ENCODE results near the gene ZFP62.
A peak's percentile ranks its signal among the peaks of the same experiment; 100 is the strongest.

Gene ZFP62

DNA sequence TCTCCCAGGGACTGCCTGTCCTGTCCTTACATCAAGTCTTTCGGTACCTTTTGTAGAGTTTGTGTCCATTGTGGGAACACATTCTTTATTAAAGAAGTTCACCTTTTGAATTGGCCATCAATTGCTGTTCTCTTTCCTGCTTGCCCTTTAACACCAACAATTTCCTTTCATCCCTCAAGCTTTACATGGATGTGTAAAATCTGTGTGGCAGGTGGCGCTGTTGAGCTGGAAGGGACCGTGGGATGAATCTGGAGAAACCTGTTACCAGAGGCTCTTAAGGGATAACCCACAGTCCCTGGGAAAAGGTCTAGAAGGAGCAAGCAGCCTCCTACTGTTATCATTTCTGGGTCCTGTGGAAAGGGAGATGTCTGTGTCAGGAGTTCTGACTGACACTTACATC is 7.9 kb upstream of the ZFP62 start:
- no peak overlapping the region for H3K27ac ChIP-seq (ENCODE audit: insufficient read depth, low read depth, low read length, poor library complexity, severe bottlenecking)
- WGBS, 2 experiments = 0 to 2% methylated on average over 3 of the region's 3 CpGs
- H3K4me3 ChIP-seq (ENCODE audit: insufficient read depth, low read depth, low read length) = no peak overlapping the region
- H3K36me3 ChIP-seq (ENCODE audit: control insufficient read depth, insufficient read depth, low read length) = no peaks in the 10 kb centered on the region
- no peaks in the 10 kb centered on the region for H3K4me1 ChIP-seq (ENCODE audit: control insufficient read depth, insufficient read depth, low read length)
- H3K27me3 ChIP-seq (ENCODE audit: control insufficient read depth, insufficient read depth, low read length, poor library complexity, severe bottlenecking) = peaks cover 3% of the 10 kb centered on the region
- H3K9me3 ChIP-seq (ENCODE audit: control insufficient read depth, low read length) = no peaks in the 10 kb centered on the region

DNA sequence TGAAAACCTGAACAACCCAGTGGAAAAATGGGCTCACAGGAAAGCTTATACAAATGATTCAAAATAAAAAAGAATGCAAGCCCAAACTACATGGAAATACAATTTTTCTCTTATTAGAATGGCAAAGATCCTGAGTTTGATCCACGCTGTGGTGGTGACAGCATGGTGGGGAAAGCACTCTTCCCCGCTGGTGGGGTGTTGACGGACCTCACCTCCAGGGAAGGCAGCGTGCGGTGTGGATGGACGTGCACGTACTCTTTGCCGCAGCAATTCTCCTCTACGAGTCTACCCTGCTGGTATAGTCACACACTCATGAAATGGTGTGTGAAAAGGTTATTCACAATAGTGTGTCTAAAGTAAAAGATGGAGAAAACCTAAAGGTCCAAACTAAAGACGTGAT is 5.9 kb upstream of the ZFP62 start:
- H3K4me3 ChIP-seq (ENCODE audit: insufficient read depth, low read depth, low read length) = no peak overlapping the region
- H3K36me3 ChIP-seq (ENCODE audit: control insufficient read depth, insufficient read depth, low read length) = no peaks in the 10 kb centered on the region
- 90 to 91% methylated on average over 10 of the region's 10 CpGs for WGBS, 2 experiments
- H3K9me3 ChIP-seq (ENCODE audit: control insufficient read depth, low read length) = no peaks in the 10 kb centered on the region
- no peak overlapping the region for H3K27ac ChIP-seq (ENCODE audit: insufficient read depth, low read depth, low read length, poor library complexity, severe bottlenecking)
- peaks cover 3% of the 10 kb centered on the region for H3K27me3 ChIP-seq (ENCODE audit: control insufficient read depth, insufficient read depth, low read length, poor library complexity, severe bottlenecking)
- no peaks in the 10 kb centered on the region for H3K4me1 ChIP-seq (ENCODE audit: control insufficient read depth, insufficient read depth, low read length)

DNA sequence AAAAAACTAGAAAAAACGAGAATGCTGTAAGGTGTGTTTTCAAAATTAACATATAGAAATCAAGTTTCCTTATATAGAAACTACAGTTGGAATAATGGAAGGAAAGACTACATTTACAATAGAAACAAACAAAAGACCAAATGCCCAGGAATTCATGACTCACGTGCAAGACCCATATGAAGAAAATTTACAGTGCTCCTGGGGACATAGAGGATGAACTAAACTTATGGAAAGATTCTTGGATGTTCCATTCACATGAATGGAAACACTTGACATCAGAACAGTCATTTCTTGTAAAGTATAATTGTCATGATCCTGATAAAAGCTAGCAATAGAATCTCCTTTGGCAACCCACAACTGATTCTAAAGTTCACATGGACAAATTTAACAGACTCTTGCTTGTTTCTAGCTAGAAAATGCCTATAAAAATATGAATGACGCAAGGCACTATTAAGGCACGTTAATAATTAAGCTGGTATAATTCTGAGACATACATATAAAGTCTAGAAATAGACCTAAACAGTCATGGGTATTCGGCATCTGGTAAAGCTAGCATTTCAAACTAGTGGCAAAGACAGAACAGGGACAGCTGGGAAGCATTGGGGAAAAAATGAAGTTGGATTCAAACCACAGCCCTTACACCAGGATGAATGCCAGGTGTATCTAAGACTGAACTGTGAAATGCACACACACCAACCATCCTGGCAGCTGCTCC is 5.1 kb upstream of the ZFP62 start:
- WGBS, 2 experiments = 79 to 80% methylated on average over 4 to 5 of the region's 5 CpGs

DNA sequence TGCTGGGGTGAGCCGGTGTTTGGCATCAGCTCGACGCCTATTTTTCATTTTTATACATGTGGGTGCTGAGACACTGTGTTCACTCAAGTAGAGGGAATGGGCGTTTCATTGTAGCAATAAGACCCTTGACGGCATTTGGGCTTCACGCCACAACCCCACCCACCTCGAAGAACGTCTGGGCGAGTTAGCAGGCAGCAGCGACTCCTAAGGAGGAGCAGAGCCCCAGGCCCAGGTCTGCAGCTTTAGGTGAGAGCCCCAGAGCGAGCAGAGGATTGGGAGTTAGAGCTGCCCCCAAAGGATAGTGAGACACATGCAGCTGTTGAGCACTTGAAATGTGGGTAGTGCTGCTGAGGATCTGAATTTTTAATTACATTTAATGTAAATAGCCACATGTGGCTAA is 1.6 kb upstream of the ZFP62 start:
- no peak overlapping the region for H3K27ac ChIP-seq (ENCODE audit: insufficient read depth, low read depth, low read length, poor library complexity, severe bottlenecking)
- peaks cover 3% of the 10 kb centered on the region for H3K27me3 ChIP-seq (ENCODE audit: control insufficient read depth, insufficient read depth, low read length, poor library complexity, severe bottlenecking)
- H3K36me3 ChIP-seq (ENCODE audit: control insufficient read depth, insufficient read depth, low read length) = no peaks in the 10 kb centered on the region
- no peaks in the 10 kb centered on the region for H3K4me1 ChIP-seq (ENCODE audit: control insufficient read depth, insufficient read depth, low read length)
- no peak overlapping the region for H3K4me3 ChIP-seq (ENCODE audit: insufficient read depth, low read depth, low read length)
- no peaks in the 10 kb centered on the region for H3K9me3 ChIP-seq (ENCODE audit: control insufficient read depth, low read length)
- 59 to 62% methylated on average over 11 of the region's 11 CpGs for WGBS, 2 experiments

More for the DNA sequence above, 5.1 kb upstream of the ZFP62 start:
- no peaks in the 10 kb centered on the region for H3K9me3 ChIP-seq (ENCODE audit: control insufficient read depth, low read length)
- no peaks in the 10 kb centered on the region for H3K4me1 ChIP-seq (ENCODE audit: control insufficient read depth, insufficient read depth, low read length)
- H3K36me3 ChIP-seq (ENCODE audit: control insufficient read depth, insufficient read depth, low read length) = no peaks in the 10 kb centered on the region
- H3K27ac ChIP-seq (ENCODE audit: insufficient read depth, low read depth, low read length, poor library complexity, severe bottlenecking) = no peak overlapping the region
- H3K27me3 ChIP-seq (ENCODE audit: control insufficient read depth, insufficient read depth, low read length, poor library complexity, severe bottlenecking) = peaks cover 3% of the 10 kb centered on the region
- H3K4me3 ChIP-seq (ENCODE audit: insufficient read depth, low read depth, low read length) = no peak overlapping the region

DNA sequence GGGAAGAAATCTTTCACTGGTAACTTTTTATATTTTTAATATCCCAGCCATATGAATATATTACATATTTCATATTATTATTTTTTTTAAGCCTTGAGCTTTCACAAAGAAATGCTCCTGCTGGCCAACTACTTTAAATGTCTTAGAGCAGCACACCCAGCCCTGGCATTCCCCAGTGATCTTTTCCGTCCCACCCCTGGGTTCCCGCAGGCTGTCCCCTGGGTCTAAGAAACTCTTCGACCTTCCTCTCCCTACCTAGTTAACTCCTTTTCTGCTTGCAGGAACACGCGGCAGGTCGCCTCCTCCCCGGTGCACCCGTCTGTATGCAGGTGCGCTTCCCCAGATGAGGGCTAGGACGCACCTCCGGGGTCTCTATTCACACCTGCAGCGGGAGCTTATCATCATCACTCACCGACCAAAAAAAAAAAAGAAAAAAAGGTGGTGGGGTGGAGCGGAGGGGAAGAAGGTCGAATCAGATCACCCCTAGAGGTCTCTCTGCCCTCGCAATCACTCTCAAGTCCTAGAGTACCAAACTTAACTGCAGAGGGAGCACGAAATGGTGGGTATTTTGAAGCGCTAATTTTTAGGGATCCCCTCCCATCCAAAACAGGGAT is 696 bp downstream of the ZFP62 start:
- WGBS, 2 experiments = 0 to 1% methylated on average over 12 to 16 of the region's 18 CpGs
- no peaks in the 10 kb centered on the region for H3K27me3 ChIP-seq (ENCODE audit: control insufficient read depth, insufficient read depth, low read length, poor library complexity, severe bottlenecking)
- H3K4me1 ChIP-seq (ENCODE audit: control insufficient read depth, insufficient read depth, low read length) = no peaks in the 10 kb centered on the region
- H3K9me3 ChIP-seq (ENCODE audit: control insufficient read depth, low read length) = no peaks in the 10 kb centered on the region
- H3K27ac ChIP-seq (ENCODE audit: insufficient read depth, low read depth, low read length, poor library complexity, severe bottlenecking) = peak overlapping the region; percentile 90
- H3K4me3 ChIP-seq (ENCODE audit: insufficient read depth, low read depth, low read length) = peak overlapping the region; percentile 99
- H3K36me3 ChIP-seq (ENCODE audit: control insufficient read depth, insufficient read depth, low read length) = peaks cover 9% of the 10 kb centered on the region

DNA sequence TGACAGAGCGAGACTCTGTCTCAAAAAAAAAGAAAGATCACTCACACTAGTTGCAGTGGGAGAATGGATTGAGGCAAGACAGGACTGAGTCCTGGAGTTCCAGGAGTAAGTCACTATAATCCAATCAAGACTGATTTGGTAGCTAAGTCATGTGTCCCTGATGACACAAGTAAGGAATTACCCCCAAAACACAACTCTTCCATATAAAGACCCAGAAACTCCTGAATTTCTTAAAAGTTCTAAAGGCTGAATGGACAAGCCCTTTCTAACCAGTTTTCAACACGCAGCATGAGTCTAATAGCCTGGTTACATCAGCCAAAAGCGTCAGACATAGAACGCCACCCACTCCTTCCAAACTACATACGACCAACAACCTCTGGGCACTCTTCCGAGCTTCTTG is 2.5 kb downstream of the ZFP62 start:
- no peak overlapping the region for H3K27ac ChIP-seq (ENCODE audit: insufficient read depth, low read depth, low read length, poor library complexity, severe bottlenecking)
- H3K4me3 ChIP-seq (ENCODE audit: insufficient read depth, low read depth, low read length) = no peak overlapping the region
- peaks cover 21% of the 10 kb centered on the region for H3K36me3 ChIP-seq (ENCODE audit: control insufficient read depth, insufficient read depth, low read length)
- 95 to 97% methylated on average over 6 of the region's 6 CpGs for WGBS, 2 experiments
- no peaks in the 10 kb centered on the region for H3K4me1 ChIP-seq (ENCODE audit: control insufficient read depth, insufficient read depth, low read length)
- no peaks in the 10 kb centered on the region for H3K9me3 ChIP-seq (ENCODE audit: control insufficient read depth, low read length)
- H3K27me3 ChIP-seq (ENCODE audit: control insufficient read depth, insufficient read depth, low read length, poor library complexity, severe bottlenecking) = no peaks in the 10 kb centered on the region

DNA sequence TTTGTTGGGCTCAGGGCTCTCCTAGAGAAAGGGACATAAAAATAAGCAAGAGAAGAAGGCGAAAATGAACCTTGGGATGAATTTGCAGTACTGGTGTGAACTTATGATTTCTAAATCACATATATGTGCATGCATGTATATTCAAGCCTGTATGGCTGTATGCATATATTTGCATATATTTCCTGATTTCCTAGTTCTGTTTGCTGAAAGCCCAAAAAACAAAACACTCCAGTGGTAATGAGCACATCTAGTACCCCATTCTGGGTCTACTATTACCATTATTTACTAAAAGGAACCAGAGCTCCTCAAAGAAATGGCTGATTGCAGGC is 7.3 kb downstream of the ZFP62 start:
- Histone ChIP-seq H3K27ac (ENCODE audit: insufficient read depth, low read depth, low read length, poor library complexity, severe bottlenecking) (no peak overlapping the region), H3K36me3 (ENCODE audit: control insufficient read depth, insufficient read depth, low read length) (peaks cover 58% of the 10 kb centered on the region), H3K9me3 (ENCODE audit: control insufficient read depth, low read length) (peaks cover 21% of the 10 kb centered on the region), H3K4me1 (ENCODE audit: control insufficient read depth, insufficient read depth, low read length) (no peaks in the 10 kb centered on the region), H3K4me3 (ENCODE audit: insufficient read depth, low read depth, low read length) (no peak overlapping the region), H3K27me3 (ENCODE audit: control insufficient read depth, insufficient read depth, low read length, poor library complexity, severe bottlenecking) (no peaks in the 10 kb centered on the region)
- WGBS, 2 experiments = 88 to 100% methylated on average over 1 of the region's 1 CpG

DNA sequence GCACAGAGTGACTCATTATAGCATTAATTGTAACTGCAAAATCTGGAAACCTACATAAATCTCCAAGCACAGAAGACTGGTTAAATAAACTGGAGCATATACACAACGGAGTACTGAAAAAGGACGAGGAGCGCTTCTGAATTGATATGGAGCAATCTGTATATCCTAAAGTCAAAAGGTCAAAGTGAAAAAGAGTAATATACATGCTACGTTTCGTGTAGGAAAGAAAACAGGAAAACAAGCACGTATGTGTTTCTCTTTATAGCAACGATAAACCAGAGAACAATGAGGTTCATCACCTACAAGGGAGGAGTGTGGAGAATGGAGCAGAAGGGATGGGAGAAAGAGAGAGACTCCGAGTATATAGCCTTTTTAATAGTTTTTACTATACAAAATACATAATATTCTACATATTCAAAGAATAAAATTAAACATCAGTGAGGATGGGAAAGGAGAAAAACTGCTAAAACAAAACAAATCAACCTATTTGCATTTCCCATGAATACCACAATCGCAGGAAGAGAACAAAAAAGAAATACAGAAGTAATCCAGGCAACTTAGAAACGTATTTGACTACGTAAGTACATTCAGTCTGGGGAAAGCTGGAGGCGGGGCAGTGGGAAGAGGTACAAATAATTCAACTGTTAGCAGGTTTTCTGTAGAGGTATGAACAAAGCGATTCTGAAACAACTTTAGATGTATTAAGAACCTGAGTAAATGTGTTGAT is 7.8 kb downstream of the ZFP62 start:
- no peaks in the 10 kb centered on the region for H3K27me3 ChIP-seq (ENCODE audit: control insufficient read depth, insufficient read depth, low read length, poor library complexity, severe bottlenecking)
- no peak overlapping the region for H3K27ac ChIP-seq (ENCODE audit: insufficient read depth, low read depth, low read length, poor library complexity, severe bottlenecking)
- peaks cover 21% of the 10 kb centered on the region for H3K9me3 ChIP-seq (ENCODE audit: control insufficient read depth, low read length)
- H3K4me1 ChIP-seq (ENCODE audit: control insufficient read depth, insufficient read depth, low read length) = no peaks in the 10 kb centered on the region
- H3K4me3 ChIP-seq (ENCODE audit: insufficient read depth, low read depth, low read length) = no peak overlapping the region
- peaks cover 63% of the 10 kb centered on the region for H3K36me3 ChIP-seq (ENCODE audit: control insufficient read depth, insufficient read depth, low read length)
- 86 to 89% methylated on average over 12 of the region's 13 CpGs for WGBS, 2 experiments

DNA sequence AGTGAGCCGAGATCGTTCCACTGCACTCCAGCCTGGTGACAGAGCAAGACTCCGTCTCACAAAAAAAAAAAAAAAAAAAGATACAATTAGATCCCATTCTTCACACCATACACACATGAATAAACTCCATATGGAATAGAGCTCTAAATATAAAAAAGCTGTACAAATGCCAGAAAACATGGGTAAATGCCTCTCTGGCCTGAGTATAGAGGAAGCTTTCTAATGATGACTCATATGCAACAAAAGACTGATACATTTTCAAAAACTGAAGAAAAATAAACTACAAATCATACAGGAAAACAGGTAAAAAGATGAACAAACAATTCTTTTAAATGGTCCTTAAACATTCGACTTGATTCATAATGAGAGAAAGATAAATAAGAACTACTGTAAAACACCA is 8.6 kb downstream of the ZFP62 start:
- no peak overlapping the region for H3K4me3 ChIP-seq (ENCODE audit: insufficient read depth, low read depth, low read length)
- H3K36me3 ChIP-seq (ENCODE audit: control insufficient read depth, insufficient read depth, low read length) = peaks cover 70% of the 10 kb centered on the region
- 94 to 97% methylated on average over 3 to 4 of the region's 4 CpGs for WGBS, 2 experiments
- H3K9me3 ChIP-seq (ENCODE audit: control insufficient read depth, low read length) = peaks cover 21% of the 10 kb centered on the region
- no peak overlapping the region for H3K27ac ChIP-seq (ENCODE audit: insufficient read depth, low read depth, low read length, poor library complexity, severe bottlenecking)
- H3K27me3 ChIP-seq (ENCODE audit: control insufficient read depth, insufficient read depth, low read length, poor library complexity, severe bottlenecking) = no peaks in the 10 kb centered on the region
- H3K4me1 ChIP-seq (ENCODE audit: control insufficient read depth, insufficient read depth, low read length) = no peaks in the 10 kb centered on the region

DNA sequence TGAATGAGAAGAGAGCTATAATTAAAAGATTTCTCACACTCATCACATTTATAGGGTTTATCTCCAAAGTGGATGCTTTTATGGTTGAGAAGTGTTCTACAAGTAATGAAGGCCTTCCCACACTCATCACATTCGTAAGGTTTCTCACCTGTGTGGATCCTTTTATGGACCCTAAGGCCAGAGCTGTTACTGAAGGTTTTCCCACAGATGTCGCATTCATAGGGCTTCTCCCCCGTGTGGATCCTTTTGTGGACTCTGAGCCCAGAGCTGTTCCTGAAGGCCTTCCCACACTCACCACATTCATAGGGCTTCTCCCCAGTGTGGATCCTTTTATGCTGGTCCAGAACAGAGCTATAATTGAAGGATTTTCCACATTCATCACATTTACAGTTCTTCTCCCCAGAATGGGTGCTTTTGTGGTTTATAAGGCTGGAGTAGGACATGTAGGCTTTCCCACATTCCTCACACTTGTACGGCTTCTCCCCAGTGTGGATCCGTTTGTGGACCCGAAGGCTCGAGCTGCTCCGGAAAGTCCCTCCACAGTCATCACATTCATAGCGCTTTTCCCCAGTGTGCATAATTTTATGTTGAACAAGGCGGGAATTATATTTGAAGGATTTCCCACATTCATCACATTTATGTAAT is 10.5 kb downstream of the ZFP62 start:
- H3K36me3 ChIP-seq (ENCODE audit: control insufficient read depth, insufficient read depth, low read length) = peaks cover 66% of the 10 kb centered on the region
- H3K27me3 ChIP-seq (ENCODE audit: control insufficient read depth, insufficient read depth, low read length, poor library complexity, severe bottlenecking) = no peaks in the 10 kb centered on the region
- no peak overlapping the region for H3K4me3 ChIP-seq (ENCODE audit: insufficient read depth, low read depth, low read length)
- no peaks in the 10 kb centered on the region for H3K4me1 ChIP-seq (ENCODE audit: control insufficient read depth, insufficient read depth, low read length)
- H3K27ac ChIP-seq (ENCODE audit: insufficient read depth, low read depth, low read length, poor library complexity, severe bottlenecking) = no peak overlapping the region
- peaks cover 21% of the 10 kb centered on the region for H3K9me3 ChIP-seq (ENCODE audit: control insufficient read depth, low read length)
- WGBS, 2 experiments = 95 to 96% methylated on average over 10 of the region's 10 CpGs

All from ectodermal cell (in vitro differentiated cells).